Right cardiac atrium (tissue), 5 donors: ENCODE measurements around the gene ICAM4. TPM values are rescaled to one million over a fixed set of nuclear protein-coding genes. Genes with fewer than 3 reads are reported as not detected.

Experiments used
- ATAC-seq, 2 donors: fragments of 200-7000 bp; cut with Tn5 transposase; one replicate each; pipeline versions ENCODE4 v1.8.0 to v1.9.1; 2020; ENCODE audit warnings: moderate library complexity in 2 of 2, mild to moderate bottlenecking in 1 of 2
- DNase-seq, 3 donors: peaks; one replicate each; pipeline ENCODE4 v3.0.0-alpha.2; 2020
- H3K27ac ChIP-seq: one replicate; pipeline ENCODE4 v1.5.1; 2013; ENCODE audit warnings: mild to moderate bottlenecking, low read length, control low read depth, moderate library complexity
- H3K27me3 ChIP-seq: one replicate; pipeline ENCODE4 v1.6.1; 2013; ENCODE audit not compliant: control insufficient read depth, insufficient read depth
- H3K4me1 ChIP-seq: one replicate; pipeline ENCODE4 v1.6.1; 2013; ENCODE audit warnings: low read length; ENCODE audit not compliant: control insufficient read depth, insufficient read depth
- H3K4me3 ChIP-seq: one replicate; pipeline ENCODE4 v1.5.1; 2013; ENCODE audit warnings: low read length, control low read depth
- H3K9me3 ChIP-seq: one replicate; pipeline ENCODE4 v1.6.1; 2013; ENCODE audit warnings: low read length; ENCODE audit not compliant: control insufficient read depth
- WGBS: extraction: QIAGEN DNeasy Blood & Tissue Kit; methylation state at CpG from one replicate; pipeline ENCODE4 v1.1.7; 2013; 5-methylcytosine and 5-hydroxymethylcytosine counted together
- intact Hi-C, 4 donors: fragments of 100-400 bp; cut with DNase I; formaldehyde crosslinking; loops; one replicate each; pipeline versions ENCODE4 v1.11.0 to v1.14.0; 2022 to 2023
- polyA plus RNA-seq: library from polyadenylated mRNA; stranded (reverse); fragments of 200-250 nt; gene quantifications from one replicate; pipeline ENCODE4 v1.2.3, GENCODE V29; 2013
- total RNA-seq, 4 donors: library from RNA; stranded (reverse); fragmentation: NEBNext Ultra II Directional; extraction: Animal tissue kit (Norgen Biotek cat#: 25700); gene quantifications; one replicate each; pipeline ENCODE4 v1.2.1, GENCODE V29; 2021
- donor health status: healthy with polysubstance abuse.
- donor health status: DM: no; HTN: yes; CAD: no.
- donor health status: DM: no; HTN: no; CAD: no.
- donor health status: DM: no; HTN: yes; CAD: no; lungs with severe emphysema.
- donor health status: DM: yes; HTN: yes; CAD: no.

Gene ICAM4
- total and polyA plus RNA-seq, 5 donors = 0.36 to 0.84 (median 0.59) TPM

DNA sequence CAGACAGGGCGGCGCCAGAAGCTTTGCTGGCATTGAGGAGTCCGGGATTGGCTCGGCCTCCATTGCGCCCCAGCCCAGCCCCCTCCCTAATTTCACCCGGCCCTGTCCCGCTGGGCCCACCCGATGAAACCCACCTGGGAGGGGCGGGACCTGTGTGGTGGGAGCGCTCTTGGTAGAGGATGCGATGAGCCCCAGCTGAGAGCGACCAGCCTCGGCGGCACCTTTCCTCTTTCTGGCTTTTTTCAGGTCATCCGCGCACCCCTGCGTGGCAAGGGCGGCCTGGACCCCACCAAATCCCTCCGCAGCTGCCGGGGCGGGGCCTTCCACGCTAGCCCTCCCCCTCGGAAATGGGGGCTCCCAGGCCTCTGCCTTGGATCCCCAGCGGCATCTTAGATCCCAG, 22.7 kb downstream of the ICAM4 start, which contains the start of gene ZGLP1:
Gene ZGLP1, minus strand, starts transcription at position 393 of the 400 bp plus-strand sequence.
- no peak within 1 kb of the TSS for H3K27ac ChIP-seq
- intact Hi-C loops = no loop called here
- DNase-seq = no peak
- 93% methylated on average over 24 of the region's 24 CpGs for WGBS
- no peaks in the 10 kb centered on the region for H3K27me3 ChIP-seq
- H3K9me3 ChIP-seq = no peaks in the 10 kb centered on the region
- no peaks in the 10 kb centered on the region for H3K4me1 ChIP-seq
- ATAC-seq = peak in 1 of 2 donors; percentile 46
- no peak within 1 kb of the TSS for H3K4me3 ChIP-seq

DNA sequence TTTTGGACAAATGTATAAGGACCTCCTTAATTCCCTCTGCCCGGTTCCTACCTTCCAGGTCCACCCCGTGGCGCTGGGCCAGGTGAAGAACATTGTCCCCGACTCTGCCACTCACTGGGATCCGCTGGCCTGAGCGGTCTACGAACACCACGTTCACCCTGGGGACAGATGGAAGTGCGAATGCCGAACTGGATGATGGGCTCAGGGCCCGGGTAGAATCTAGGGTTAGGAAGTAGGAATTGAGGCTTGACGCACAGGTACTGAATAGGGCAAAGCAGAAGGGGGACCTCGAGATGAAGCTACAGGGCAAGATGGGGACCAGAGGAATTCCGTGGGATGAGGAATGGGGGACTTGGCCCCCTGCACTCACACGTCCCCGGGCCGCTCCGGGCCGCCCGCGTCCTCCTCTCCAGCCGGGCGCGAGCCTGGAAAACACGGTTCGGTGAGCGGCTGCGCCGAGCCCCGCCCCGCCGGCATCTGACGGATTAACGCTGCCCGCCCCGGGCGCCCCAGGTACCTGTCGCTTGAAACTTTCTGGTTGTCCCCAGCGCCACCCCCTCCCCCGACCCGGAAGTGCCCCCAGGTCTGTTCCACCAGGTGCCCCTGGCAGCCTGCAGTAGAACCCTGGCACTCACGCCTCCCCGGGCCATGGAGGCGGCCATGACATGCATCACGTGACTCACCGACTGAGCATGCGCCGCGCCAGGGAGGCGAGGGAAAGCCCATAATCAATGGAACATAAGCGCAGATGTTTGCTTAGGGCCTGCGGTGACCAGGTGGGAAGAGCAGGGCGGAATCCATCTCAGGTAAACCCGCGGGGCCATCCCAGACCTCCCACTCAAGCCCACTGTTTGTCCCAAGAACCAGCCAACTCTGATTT, 28.8 kb downstream of the ICAM4 start, which contains the start of gene FDX2:
Gene FDX2, minus strand, starts transcription at position 681 of the 880 bp plus-strand sequence. Its CDS starts 19 bp downstream, at position 662.
- intact Hi-C loops = no loop called here

DNA sequence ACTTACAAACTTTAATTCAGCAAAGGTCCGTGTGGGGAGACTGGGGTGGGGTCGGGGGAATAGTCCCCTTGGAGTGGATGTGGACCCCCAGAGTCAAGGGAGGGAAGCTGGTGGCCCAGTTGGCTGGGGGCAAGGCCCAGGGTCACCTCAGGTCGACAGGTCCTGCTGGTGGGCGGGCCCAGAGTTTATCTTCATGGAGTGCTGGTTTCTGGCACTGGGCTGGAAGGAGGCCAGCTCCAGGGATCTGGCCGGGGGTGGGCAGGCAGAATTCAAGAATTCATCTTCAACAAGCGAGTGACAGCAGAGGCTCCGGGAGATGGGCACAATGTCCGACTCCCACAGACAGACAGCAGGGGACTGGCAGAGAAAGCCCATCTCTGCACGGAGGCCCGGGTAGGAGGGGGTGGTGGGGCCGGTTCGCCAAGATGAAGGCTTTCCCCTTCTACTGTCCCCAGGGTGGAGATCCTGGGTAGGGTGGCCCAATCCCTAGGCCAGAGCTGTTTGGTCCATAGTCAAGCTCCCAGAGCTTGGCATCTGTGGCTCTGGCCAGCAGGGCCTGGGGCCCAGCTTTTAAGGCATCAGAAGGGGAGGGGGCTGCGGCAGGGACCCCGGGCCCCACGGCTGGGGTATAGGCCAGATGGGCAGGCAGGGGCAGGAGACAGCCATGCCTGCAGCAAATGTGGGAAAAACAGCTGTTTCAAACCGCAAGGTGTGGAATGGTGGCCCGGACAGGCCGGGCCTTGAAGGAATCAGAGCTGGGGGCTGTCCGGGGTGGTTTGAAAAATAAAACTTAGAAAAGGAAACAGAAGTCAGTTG, 29.7 kb downstream of the ICAM4 start:
- Histone ChIP-seq H3K4me3 (no peak overlapping the region), H3K27me3 (no peaks in the 10 kb centered on the region), H3K4me1 (no peaks in the 10 kb centered on the region), H3K9me3 (no peaks in the 10 kb centered on the region), H3K27ac (no peak overlapping the region)
- WGBS = 62% methylated on average over 19 of the region's 19 CpGs
- intact Hi-C loops = no loop called here
- ATAC-seq = peak in 1 of 2 donors; percentile 27
- no peak for DNase-seq

More for the DNA sequence above, 28.8 kb downstream of the ICAM4 start, which contains the start of gene FDX2:
- Histone ChIP-seq H3K27me3 (no peaks in the 10 kb centered on the region), H3K4me3 (peak within 1 kb of the TSS; percentile 90), H3K27ac (peak within 1 kb of the TSS; percentile 6), H3K9me3 (no peaks in the 10 kb centered on the region), H3K4me1 (no peaks in the 10 kb centered on the region)
- ATAC-seq = peak; percentile 88 to 92
- WGBS = 1% methylated on average over 55 of the region's 55 CpGs
- DNase-seq = peak; percentile 89 to 97 (median 96)

DNA sequence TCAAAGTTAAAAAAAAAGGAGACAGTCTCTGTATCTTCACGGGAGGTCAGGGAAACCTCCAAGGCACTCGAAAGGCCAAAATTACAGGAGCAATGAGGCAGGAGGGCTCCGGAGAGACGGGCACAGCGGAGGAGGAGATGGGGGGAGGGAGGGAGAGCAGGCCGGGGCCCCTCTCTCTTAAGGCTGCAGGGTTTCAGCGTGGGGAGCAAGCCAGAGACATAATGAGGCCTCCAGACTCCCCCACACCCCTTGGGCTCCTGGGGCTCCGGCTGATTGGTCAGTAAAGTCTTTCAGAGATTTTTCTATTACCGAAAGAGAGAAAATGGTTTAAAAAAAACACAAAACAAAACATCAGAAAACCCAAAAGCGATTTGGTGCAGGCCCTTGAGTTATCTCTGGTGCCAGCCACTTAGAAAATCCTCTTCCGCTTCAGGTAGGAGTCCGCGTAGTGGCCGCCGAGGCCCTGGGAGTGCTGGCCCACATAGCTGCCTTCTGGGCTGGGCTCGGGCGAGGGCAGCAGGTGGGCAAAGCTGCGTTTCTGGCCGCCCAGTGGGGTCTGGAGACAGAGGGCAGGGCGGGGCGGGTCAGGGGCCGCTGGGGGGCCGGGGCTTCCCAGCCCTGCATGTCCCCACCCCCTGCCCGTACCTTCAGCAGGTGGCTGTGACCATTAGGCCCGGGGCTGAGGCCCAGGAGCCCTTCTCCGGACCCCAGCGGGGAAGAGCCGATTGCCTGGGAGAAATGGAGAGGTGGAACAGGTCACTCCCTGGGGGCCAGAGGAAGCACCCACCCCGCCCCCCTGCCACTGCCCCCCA, 30.5 kb downstream of the ICAM4 start:
- no peak overlapping the region for H3K27ac ChIP-seq
- H3K4me3 ChIP-seq = no peak overlapping the region
- DNase-seq (no peak), ATAC-seq (no peak)
- no peaks in the 10 kb centered on the region for H3K4me1 ChIP-seq
- intact Hi-C loops = no loop called here
- no peaks in the 10 kb centered on the region for H3K9me3 ChIP-seq
- 82% methylated on average over 29 of the region's 29 CpGs for WGBS
- no peaks in the 10 kb centered on the region for H3K27me3 ChIP-seq

DNA sequence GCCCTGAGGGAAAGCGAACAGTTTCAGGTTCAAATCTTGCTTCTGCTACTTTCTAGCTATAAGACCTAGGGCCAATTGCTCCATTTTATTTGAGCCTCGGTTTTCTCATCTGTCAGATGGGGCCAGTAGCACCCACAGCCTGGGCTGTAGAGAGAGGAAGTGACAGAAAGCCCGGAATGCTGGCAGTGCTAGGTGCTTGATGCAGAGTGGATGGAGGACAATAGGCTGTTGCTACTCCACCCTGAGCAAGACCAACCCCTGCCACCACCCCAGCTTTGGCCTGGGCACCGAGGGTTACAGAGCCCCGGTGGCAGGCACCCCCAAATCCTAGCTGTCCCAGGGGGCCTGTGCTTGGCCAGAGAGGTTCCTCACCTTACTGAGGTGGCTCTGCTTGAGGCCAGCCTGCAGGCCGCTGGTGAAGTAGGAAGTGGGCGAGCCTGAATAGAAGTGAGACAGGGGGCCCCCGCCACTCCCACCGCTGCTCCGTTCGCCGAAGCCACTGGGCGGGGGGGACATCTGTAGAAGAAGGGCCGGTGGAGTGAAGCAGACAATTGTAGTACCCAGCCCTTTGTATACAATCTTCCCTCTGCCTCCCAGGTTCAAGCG, 31.2 kb downstream of the ICAM4 start:
- DNase-seq (no peak), ATAC-seq (no peak)
- intact Hi-C loops = no loop called here

DNA sequence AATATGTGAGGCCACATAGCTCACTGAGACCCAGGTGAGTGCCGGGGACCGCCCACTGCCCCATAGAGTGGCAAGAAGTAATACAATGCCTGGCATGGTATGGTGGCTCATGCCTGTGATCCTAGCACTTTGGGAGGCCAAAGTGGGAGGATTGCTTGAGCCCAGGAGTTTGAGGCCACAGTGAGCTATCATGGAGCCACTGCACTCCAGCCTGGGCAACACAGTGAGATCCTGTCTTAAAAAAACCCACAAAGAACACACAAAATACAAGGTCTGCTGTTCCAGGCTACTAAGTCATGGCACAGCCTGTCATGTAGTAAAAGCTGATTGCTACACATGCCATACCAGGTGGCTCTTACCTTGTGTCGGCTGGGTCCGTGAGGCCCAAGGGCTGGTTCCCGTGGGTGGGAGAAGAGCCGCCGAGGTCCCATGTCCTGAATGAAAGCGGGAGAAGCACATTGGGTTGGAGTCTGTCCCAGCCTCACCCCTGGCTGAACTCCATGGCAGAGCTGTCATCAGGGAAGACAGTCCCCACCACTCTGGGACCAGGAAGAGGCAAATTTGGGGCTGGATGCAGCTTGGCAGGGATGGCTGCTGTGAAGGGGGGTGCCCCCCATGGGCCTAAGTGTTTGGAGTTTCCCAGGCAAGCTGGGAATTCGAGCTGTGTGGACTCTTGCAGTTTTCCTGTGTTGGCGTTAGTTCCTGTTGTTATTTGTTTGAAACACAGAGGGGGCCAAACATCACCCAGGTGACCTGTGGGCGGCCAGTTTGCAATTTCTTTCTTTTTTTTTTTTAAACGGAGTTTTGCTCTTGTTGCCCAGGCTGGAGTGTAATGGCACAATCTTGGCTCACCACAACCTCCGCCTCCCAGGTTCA, 32.3 kb downstream of the ICAM4 start:
- ATAC-seq = no peak
- WGBS = 89% methylated on average over 13 of the region's 13 CpGs
- H3K9me3 ChIP-seq = no peaks in the 10 kb centered on the region
- intact Hi-C loops = no loop called here
- no peak overlapping the region for H3K27ac ChIP-seq
- no peak overlapping the region for H3K4me3 ChIP-seq
- no peak for DNase-seq
- no peaks in the 10 kb centered on the region for H3K4me1 ChIP-seq
- H3K27me3 ChIP-seq = no peaks in the 10 kb centered on the region

More for the DNA sequence above, 31.2 kb downstream of the ICAM4 start:
- Histone ChIP-seq H3K4me1 (no peaks in the 10 kb centered on the region), H3K9me3 (no peaks in the 10 kb centered on the region), H3K27me3 (no peaks in the 10 kb centered on the region), H3K4me3 (no peak overlapping the region), H3K27ac (no peak overlapping the region)
- 92% methylated on average over 15 of the region's 15 CpGs for WGBS

DNA sequence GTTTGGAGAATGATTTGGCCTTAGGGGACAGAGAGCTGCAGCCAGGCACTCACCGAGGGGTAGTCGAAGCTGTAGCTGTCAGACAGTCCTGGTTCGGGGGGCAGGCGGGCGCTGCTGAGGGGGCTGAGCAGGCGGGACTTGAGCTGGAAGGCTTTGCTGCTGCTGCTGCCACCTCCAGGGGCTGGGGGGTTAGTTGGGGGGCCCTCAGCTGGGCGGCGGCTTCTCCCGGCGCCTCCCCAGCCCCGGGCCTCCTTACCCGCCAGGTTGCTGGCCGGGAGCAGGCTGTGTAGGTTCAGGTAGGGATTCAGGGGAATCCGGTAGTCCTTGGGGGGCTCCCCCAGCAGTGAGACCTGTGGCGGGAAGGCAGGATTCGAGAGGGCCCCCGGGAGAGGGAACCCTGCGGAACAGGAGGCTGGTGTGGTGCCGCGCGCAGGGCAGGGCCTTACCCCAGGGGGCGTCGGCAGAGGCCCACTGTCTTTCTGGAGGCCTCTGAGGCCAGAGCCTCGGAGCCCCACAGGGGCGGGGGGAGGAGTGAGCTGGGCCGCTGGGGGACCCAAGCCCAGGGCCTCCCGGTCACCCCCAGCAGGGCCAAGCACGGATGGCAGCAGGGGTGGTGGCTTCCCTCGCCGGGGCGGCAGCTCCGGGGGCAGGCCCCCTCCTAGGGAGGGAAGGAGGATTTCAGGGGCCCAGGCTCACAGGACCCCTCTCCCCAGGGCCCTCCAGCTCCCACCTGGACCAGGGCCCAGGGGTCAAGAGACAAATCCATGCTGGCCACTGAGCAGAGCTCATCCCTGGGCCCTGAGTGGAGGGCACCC, 34.1 kb downstream of the ICAM4 start:
- Histone ChIP-seq H3K27me3 (no peaks in the 10 kb centered on the region), H3K9me3 (no peaks in the 10 kb centered on the region), H3K27ac (no peak overlapping the region), H3K4me3 (no peak overlapping the region), H3K4me1 (no peaks in the 10 kb centered on the region)
- WGBS = 94% methylated on average over 32 of the region's 32 CpGs
- intact Hi-C loops = loop anchor here in 1 of 4 donors (10.0 kb wide), 1 partner anchor 46 kb away; the partner anchor contains the start of gene ICAM1
- ATAC-seq (no peak), DNase-seq (no peak)

DNA sequence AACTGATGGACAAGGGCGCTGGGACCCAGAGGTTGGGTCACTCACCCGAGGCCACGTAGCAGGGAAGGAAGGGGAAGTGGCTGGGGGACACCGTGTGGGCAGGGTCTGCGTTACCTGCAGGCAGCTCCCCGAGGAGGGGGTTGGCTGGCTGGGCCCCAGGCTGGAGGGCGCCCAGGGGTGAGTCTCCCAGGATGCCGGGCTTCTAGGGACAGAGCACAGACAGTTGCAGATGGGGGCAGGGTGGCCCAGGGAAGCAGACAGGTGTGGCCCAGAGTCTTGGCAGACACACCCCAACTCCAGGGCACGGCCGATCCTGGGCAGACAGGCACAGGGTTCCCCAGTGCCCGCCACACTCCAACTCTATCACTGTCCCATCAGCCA, 34.7 kb downstream of the ICAM4 start:
- Histone ChIP-seq H3K4me3 (no peak overlapping the region), H3K27me3 (no peaks in the 10 kb centered on the region), H3K27ac (no peak overlapping the region), H3K9me3 (no peaks in the 10 kb centered on the region), H3K4me1 (no peaks in the 10 kb centered on the region)
- 85% methylated on average over 11 of the region's 11 CpGs for WGBS
- DNase-seq = no peak
- intact Hi-C loops = loop anchor here in 1 of 4 donors (10.0 kb wide), 1 partner anchor 47 kb away; the partner anchor contains the start of gene ICAM1
- ATAC-seq = no peak
